Breast epithelium (tissue), 3 donors: ENCODE results near the gene GHR.

Source experiments
- CTCF ChIP-seq, 3 donors: fragments of 450-650 bp; IDR thresholded peaks; one replicate each; pipeline ENCODE4 v1.5.1; 2016 to 2017; ENCODE audit warnings: antibody characterized with exemption in 3 of 3, mild to moderate bottlenecking in 3 of 3, moderate library complexity in 3 of 3
- POLR2A ChIP-seq: fragments of 450-650 bp; IDR thresholded peaks from one replicate; pipeline ENCODE4 v1.6.1; 2016; ENCODE audit warnings: antibody characterized with exemption, mild to moderate bottlenecking, moderate library complexity
- POLR2AphosphoS5 ChIP-seq, 3 donors: sonication (generic); formaldehyde crosslinking; IDR thresholded peaks; one replicate each; pipeline ENCODE4 v1.6.1; 2017; ENCODE audit warnings: antibody characterized with exemption in 3 of 3

GRCh38 chr5:42498000-42498399 is 74.8 kb downstream of the GHR start:
- TF ChIP-seq CTCF (IDR thresholded peaks at IDR 0.05) (no peak), POLR2A (no peak), POLR2AphosphoS5 (IDR thresholded peaks at IDR 0.05) (no peak)
